ENCODE data around the gene C4orf36. TPM values are rescaled to one million over a fixed set of nuclear protein-coding genes. Genes with fewer than 3 reads are reported as not detected.
A peak's percentile ranks its signal among the peaks of the same experiment; 100 is the strongest.

Gene C4orf36
- not detected for total RNA-seq

GRCh38 chr4:86891762-86892635 lies at the start of gene C4orf36:
Gene C4orf36, minus strand, starts transcription at chr4:86892422. Its CDS starts 902 bp downstream, at chr4:86891520.
- H3K9me3 Mint-ChIP-seq (ENCODE audit: low read depth), result no peaks in the 10 kb centered on the region
- H3K4me3 Mint-ChIP-seq, result peak within 1 kb of the TSS; percentile 74
- H3K4me1 Mint-ChIP-seq, result peaks cover 7% of the 10 kb centered on the region
- H3K27me3 Mint-ChIP-seq, result peaks cover 17% of the 10 kb centered on the region
- CTCF ChIA-PET, result interaction anchor here (0.5 to 3.4 kb wide), 5 partner anchors 39 to 396 kb away, joined by 3 to 43 read pairs (median 4); no protein-coding TSS in a partner anchor
- intact Hi-C loops (cut with DNase I, micrococcal nuclease), result loop anchor here (10.0 kb wide), 2 partner anchors 217 to 343 kb away; no protein-coding TSS in a partner anchor
- POLR2A ChIA-PET, result interaction anchor here (0.6 kb wide), 1 partner anchor 230 kb away, joined by 4 read pairs; no protein-coding TSS in a partner anchor
- peak; percentile 67 for DNase-seq
- H3K27ac Mint-ChIP-seq, result peak within 1 kb of the TSS; percentile 48
- peaks cover 2% of the 10 kb centered on the region for H3K36me3 Mint-ChIP-seq (ENCODE audit: low read depth)
- ATAC-seq, result peak; percentile 74

- no peak for DNase-seq
- Mint-ChIP-seq H3K36me3 (ENCODE audit: low read depth) (peaks cover 2% of the 10 kb centered on the region), H3K4me1 (peaks cover 68% of the 10 kb centered on the region), H3K9me3 (ENCODE audit: low read depth) (no peaks in the 10 kb centered on the region), H3K27ac (no peak overlapping the region), H3K4me3 (no peak overlapping the region), H3K27me3 (no peaks in the 10 kb centered on the region)
- ChIA-PET CTCF (interaction anchor here (1.0 to 3.7 kb wide), 4 partner anchors 13 to 152 kb away, joined by 3 to 16 read pairs (median 8); no protein-coding TSS in a partner anchor), POLR2A (no interaction called here)
- intact Hi-C loops (cut with DNase I, micrococcal nuclease), result no loop called here
- no peak for ATAC-seq
These were observed 48.8 kb upstream of the C4orf36 start for GRCh38 chr4:86940920-86941460.

- ChIA-PET CTCF (interaction anchor here (0.8 to 3.7 kb wide), 7 partner anchors 14 to 1671 kb away, joined by 3 to 16 read pairs (median 4); no protein-coding TSS in a partner anchor), POLR2A (interaction anchor here (2.0 kb wide), 1 partner anchor 67 kb away, joined by 10 read pairs; no protein-coding TSS in a partner anchor)
- Mint-ChIP-seq H3K27me3 (no peaks in the 10 kb centered on the region), H3K27ac (peak overlapping the region; percentile 78), H3K36me3 (ENCODE audit: low read depth) (peaks cover 2% of the 10 kb centered on the region), H3K4me3 (peak overlapping the region; percentile 53), H3K9me3 (ENCODE audit: low read depth) (no peaks in the 10 kb centered on the region), H3K4me1 (peaks cover 64% of the 10 kb centered on the region)
- intact Hi-C loops (cut with DNase I, micrococcal nuclease), result loop anchor here (1.0 to 10.0 kb wide), 4 partner anchors 17 to 1655 kb away; partner anchors contain the start of genes HERC3 (in 1 of the 2) and KLHL8 (in 1 of the 2)
- DNase-seq (peak; percentile 53), ATAC-seq (peak; percentile 27)
These were observed 47.7 kb upstream of the C4orf36 start for GRCh38 chr4:86939729-86940575.

- CTCF ChIA-PET, result interaction anchor here (0.5 to 3.7 kb wide), 7 partner anchors 15 to 194 kb away, joined by 3 to 16 read pairs (median 4); no protein-coding TSS in a partner anchor
- POLR2A ChIA-PET, result interaction anchor here (2.0 kb wide), 1 partner anchor 68 kb away, joined by 10 read pairs; no protein-coding TSS in a partner anchor
- peak overlapping the region; percentile 53 for H3K4me3 Mint-ChIP-seq
- peak overlapping the region; percentile 78 for H3K27ac Mint-ChIP-seq
- H3K27me3 Mint-ChIP-seq, result no peaks in the 10 kb centered on the region
- intact Hi-C loops (cut with DNase I, micrococcal nuclease), result loop anchor here (1.0 to 10.0 kb wide), 4 partner anchors 18 to 1656 kb away; partner anchors contain the start of genes HERC3 (in 1 of the 2) and KLHL8 (in 1 of the 2)
- no peak for ATAC-seq
- H3K4me1 Mint-ChIP-seq, result peaks cover 55% of the 10 kb centered on the region
- H3K9me3 Mint-ChIP-seq (ENCODE audit: low read depth), result no peaks in the 10 kb centered on the region
- H3K36me3 Mint-ChIP-seq (ENCODE audit: low read depth), result peaks cover 2% of the 10 kb centered on the region
- DNase-seq, result peak; percentile 15
These were observed 46.7 kb upstream of the C4orf36 start for GRCh38 chr4:86938771-86939520.

GRCh38 chr4:86935853-86936733 lies 43.9 kb upstream of the C4orf36 start:
- DNase-seq (peak; percentile 90), ATAC-seq (peak; percentile 66)
- H3K4me3 Mint-ChIP-seq, result peak overlapping the region; percentile 81
- no peaks in the 10 kb centered on the region for H3K9me3 Mint-ChIP-seq (ENCODE audit: low read depth)
- peak overlapping the region; percentile 97 for H3K27ac Mint-ChIP-seq
- intact Hi-C loops (cut with DNase I, micrococcal nuclease), result loop anchor here (1.0 to 10.0 kb wide), 13 partner anchors 41 to 1659 kb away; partner anchors contain the start of genes HERC3 (in 1 of the 2), KLHL8 (in 1 of the 2), NUDT9 (in 1 of the 2) and PPM1K (in 1 of the 2)
- CTCF ChIA-PET, result interaction anchor here (0.6 to 3.9 kb wide), 7 partner anchors 9 to 170 kb away, joined by 3 to 30 read pairs (median 5); no protein-coding TSS in a partner anchor
- no peaks in the 10 kb centered on the region for H3K27me3 Mint-ChIP-seq
- peaks cover 50% of the 10 kb centered on the region for H3K4me1 Mint-ChIP-seq
- POLR2A ChIA-PET, result interaction anchor here (0.6 to 3.4 kb wide), 7 partner anchors 25 to 284 kb away, joined by 3 to 60 read pairs (median 4); partner anchors contain the start of gene KLHL8
- H3K36me3 Mint-ChIP-seq (ENCODE audit: low read depth), result no peaks in the 10 kb centered on the region

- ChIA-PET POLR2A (interaction anchor here (0.7 to 3.4 kb wide), 3 partner anchors 25 to 161 kb away, joined by 3 to 60 read pairs (median 4); no protein-coding TSS in a partner anchor), CTCF (interaction anchor here (1.0 to 3.9 kb wide), 4 partner anchors 70 to 284 kb away, joined by 3 to 30 read pairs (median 9); no protein-coding TSS in a partner anchor)
- intact Hi-C loops (cut with DNase I, micrococcal nuclease), result loop anchor here (1.0 to 10.0 kb wide), 6 partner anchors 123 to 1659 kb away; partner anchors contain the start of genes HERC3 (in 1 of the 2), KLHL8 (in 1 of the 2), NUDT9 (in 1 of the 2) and PPM1K (in 1 of the 2)
- H3K36me3 Mint-ChIP-seq (ENCODE audit: low read depth), result no peaks in the 10 kb centered on the region
- peak overlapping the region; percentile 81 for H3K4me3 Mint-ChIP-seq
- peaks cover 45% of the 10 kb centered on the region for H3K4me1 Mint-ChIP-seq
- H3K27me3 Mint-ChIP-seq, result no peaks in the 10 kb centered on the region
- peak overlapping the region; percentile 97 for H3K27ac Mint-ChIP-seq
- ATAC-seq, result peak; percentile 4
- H3K9me3 Mint-ChIP-seq (ENCODE audit: low read depth), result no peaks in the 10 kb centered on the region
- no peak for DNase-seq
These were observed 43.3 kb upstream of the C4orf36 start for GRCh38 chr4:86935566-86935852.

- ATAC-seq, result peak; percentile 68
- Mint-ChIP-seq H3K36me3 (ENCODE audit: low read depth) (no peaks in the 10 kb centered on the region), H3K4me3 (peak within 1 kb of the TSS; percentile 84), H3K9me3 (ENCODE audit: low read depth) (no peaks in the 10 kb centered on the region), H3K4me1 (peaks cover 40% of the 10 kb centered on the region), H3K27me3 (no peaks in the 10 kb centered on the region), H3K27ac (peak within 1 kb of the TSS; percentile 97)
- peak; percentile 94 for DNase-seq
- intact Hi-C loops (cut with DNase I, micrococcal nuclease), result loop anchor here (1.0 to 10.0 kb wide), 8 partner anchors 9 to 1660 kb away; partner anchors contain the start of genes KLHL8 (in 2 of the 2), HERC3 (in 1 of the 2), NUDT9 (in 1 of the 2) and PPM1K (in 1 of the 2)
- ChIA-PET CTCF (interaction anchor here (0.6 to 3.9 kb wide), 14 partner anchors 12 to 439 kb away, joined by 3 to 30 read pairs (median 4); no protein-coding TSS in a partner anchor), POLR2A (interaction anchor here (0.5 to 3.4 kb wide), 7 partner anchors 13 to 118 kb away, joined by 3 to 60 read pairs (median 3); no protein-coding TSS in a partner anchor)
These were observed 42.7 kb upstream of the C4orf36 start, which contains the start of gene AFF1 for GRCh38 chr4:86934771-86935565. Gene AFF1, plus strand, starts transcription at chr4:86935011. Its CDS starts 13,523 bp downstream, at chr4:86948534.

- peak overlapping the region; percentile 84 for H3K4me3 Mint-ChIP-seq
- H3K9me3 Mint-ChIP-seq (ENCODE audit: low read depth), result no peaks in the 10 kb centered on the region
- H3K27ac Mint-ChIP-seq, result peak overlapping the region; percentile 87
- peaks cover 33% of the 10 kb centered on the region for H3K4me1 Mint-ChIP-seq
- H3K36me3 Mint-ChIP-seq (ENCODE audit: low read depth), result no peaks in the 10 kb centered on the region
- intact Hi-C loops (cut with DNase I, micrococcal nuclease), result loop anchor here (1.0 to 10.0 kb wide), 6 partner anchors 8 to 1661 kb away; partner anchors contain the start of genes HERC3 (in 1 of the 2), KLHL8 (in 1 of the 2), NUDT9 (in 1 of the 2) and PPM1K (in 1 of the 2)
- ChIA-PET POLR2A (interaction anchor here (0.5 to 3.4 kb wide), 6 partner anchors 12 to 119 kb away, joined by 3 to 60 read pairs (median 4); no protein-coding TSS in a partner anchor), CTCF (interaction anchor here (0.6 to 3.9 kb wide), 13 partner anchors 12 to 439 kb away, joined by 3 to 30 read pairs (median 4); no protein-coding TSS in a partner anchor)
- DNase-seq (peak; percentile 15), ATAC-seq (no peak)
- H3K27me3 Mint-ChIP-seq, result no peaks in the 10 kb centered on the region
These were observed 42.0 kb upstream of the C4orf36 start for GRCh38 chr4:86934147-86934770.
